ENCODE results near the gene TUBB2A.

GRCh38 chr6:3135668-3136291 is 21.6 kb downstream of the TUBB2A start:
- TF ChIP-seq CTCF (IDR thresholded peaks at IDR 0.05; ENCODE audit: insufficient read depth, low read depth, low read length) (no peak), EZH2 (IDR thresholded peaks at IDR 0.05; ENCODE audit: insufficient read depth, low read length) (no peak)

All from astrocyte (in vitro differentiated cells and primary cell).